Vagina (tissue), 2 donors: ENCODE measurements around the gene SDK2.

Experiments
- POLR2A ChIP-seq, 2 donors: fragments of 450-650 bp; IDR thresholded peaks; one replicate each; pipeline ENCODE4 v1.6.1; 2017; ENCODE audit warnings: antibody characterized with exemption in 2 of 2, mild to moderate bottlenecking in 2 of 2, moderate library complexity in 2 of 2
- POLR2AphosphoS5 ChIP-seq, 2 donors: sonication (generic); formaldehyde crosslinking; IDR thresholded peaks; one replicate each; pipeline ENCODE4 v1.9.0; 2017; ENCODE audit warnings: antibody characterized with exemption in 2 of 2, mild to moderate bottlenecking in 2 of 2, low read depth in 1 of 2; ENCODE audit not compliant: insufficient read depth in 1 of 2
- TF ChIP-seq, protein P1 (sequence below), 3 experiments: fragments of 450-650 bp in 2 of 3; fragments of 200-600 bp in 1 of 3; sonication (generic) in 1 of 3; IDR thresholded peaks; one replicate each; pipeline ENCODE4 v1.5.1; 2017 to 2019; ENCODE audit warnings: antibody characterized with exemption in 3 of 3, mild to moderate bottlenecking in 2 of 3, moderate library complexity in 2 of 3

DNA sequence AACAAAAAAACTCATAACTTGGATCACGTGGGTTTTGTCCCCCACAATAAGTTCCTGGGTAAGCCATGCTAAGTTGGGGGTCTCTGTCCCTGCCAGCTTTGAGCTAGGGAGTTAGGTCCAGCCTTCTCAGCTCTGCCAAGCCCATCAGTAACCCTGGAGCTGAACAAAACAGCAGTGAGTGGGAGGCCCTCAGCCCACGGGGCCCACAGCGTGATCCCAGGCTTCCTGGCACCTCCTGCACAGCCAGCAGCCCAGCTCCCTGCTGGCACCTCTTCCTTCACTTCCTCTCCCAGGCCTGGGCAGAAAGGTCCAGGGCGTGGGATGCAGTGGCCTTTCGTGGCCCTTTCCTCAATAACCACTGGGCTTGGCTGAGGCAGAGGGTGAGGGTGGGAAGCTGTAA is 296.9 kb downstream of the SDK2 start:
- TF ChIP-seq, protein P1, sequence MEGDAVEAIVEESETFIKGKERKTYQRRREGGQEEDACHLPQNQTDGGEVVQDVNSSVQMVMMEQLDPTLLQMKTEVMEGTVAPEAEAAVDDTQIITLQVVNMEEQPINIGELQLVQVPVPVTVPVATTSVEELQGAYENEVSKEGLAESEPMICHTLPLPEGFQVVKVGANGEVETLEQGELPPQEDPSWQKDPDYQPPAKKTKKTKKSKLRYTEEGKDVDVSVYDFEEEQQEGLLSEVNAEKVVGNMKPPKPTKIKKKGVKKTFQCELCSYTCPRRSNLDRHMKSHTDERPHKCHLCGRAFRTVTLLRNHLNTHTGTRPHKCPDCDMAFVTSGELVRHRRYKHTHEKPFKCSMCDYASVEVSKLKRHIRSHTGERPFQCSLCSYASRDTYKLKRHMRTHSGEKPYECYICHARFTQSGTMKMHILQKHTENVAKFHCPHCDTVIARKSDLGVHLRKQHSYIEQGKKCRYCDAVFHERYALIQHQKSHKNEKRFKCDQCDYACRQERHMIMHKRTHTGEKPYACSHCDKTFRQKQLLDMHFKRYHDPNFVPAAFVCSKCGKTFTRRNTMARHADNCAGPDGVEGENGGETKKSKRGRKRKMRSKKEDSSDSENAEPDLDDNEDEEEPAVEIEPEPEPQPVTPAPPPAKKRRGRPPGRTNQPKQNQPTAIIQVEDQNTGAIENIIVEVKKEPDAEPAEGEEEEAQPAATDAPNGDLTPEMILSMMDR (IDR thresholded peaks at IDR 0.05): no peak
- TF ChIP-seq POLR2AphosphoS5 (IDR thresholded peaks at IDR 0.05; ENCODE audit: insufficient read depth in 1 of 2, low read depth in 1 of 2) (no peak), POLR2A (IDR thresholded peaks at IDR 0.05) (no peak)
